ENCODE measurements around the gene RPS15. TPM values are rescaled to one million over a fixed set of nuclear protein-coding genes. Genes with fewer than 3 reads are reported as not detected.
A peak's percentile ranks its signal among the peaks of the same experiment; 100 is the strongest.

RPS15 gene
- total RNA-seq, 2 donors from 2014 or later, result 2,008 to 2,166 TPM

- H3K27me3 ChIP-seq, result no peaks in the 10 kb centered on the region
- H3K27ac ChIP-seq, result peak overlapping the region in 1 of 4 donors; percentile 86
- intact Hi-C loops (cut with DNase I), result no loop called here
- no peak overlapping the region for H3K4me3 ChIP-seq
- H3K36me3 ChIP-seq (replicated peaks in 1 of 2; ENCODE audit: insufficient read depth in 1 of 2, low read depth in 2 of 2), result no peaks in the 10 kb centered on the region
- DNase-seq, result no peak
- H3K9me3 ChIP-seq, result no peaks in the 10 kb centered on the region
- ATAC-seq, result no peak
- H3K4me1 ChIP-seq, result peaks cover 78% of the 10 kb centered on the region
- 87 to 92% methylated on average over 9 to 19 of the region's 19 CpGs for WGBS, 2 donors
- no peak for TF ChIP-seq POLR2A (IDR thresholded peaks at IDR 0.05)
- no peak for TF ChIP-seq CTCF (IDR thresholded peaks at IDR 0.05)
These were observed 39.1 kb upstream of the RPS15 start for GRCh38 chr19:1399079-1399478.

- Histone ChIP-seq H3K27me3 (no peaks in the 10 kb centered on the region), H3K4me1 (peaks cover 72% of the 10 kb centered on the region), H3K9me3 (no peaks in the 10 kb centered on the region), H3K36me3 (replicated peaks in 1 of 2; ENCODE audit: insufficient read depth in 1 of 2, low read depth in 2 of 2) (no peaks in the 10 kb centered on the region), H3K4me3 (no peak overlapping the region), H3K27ac (peak overlapping the region; percentile 75 to 87 (median 84))
- TF ChIP-seq POLR2A (IDR thresholded peaks at IDR 0.05), result no peak
- TF ChIP-seq CTCF (IDR thresholded peaks at IDR 0.05), result no peak
- DNase-seq, result no peak
- 80 to 83% methylated on average over 1 to 15 of the region's 15 CpGs for WGBS, 2 donors
- no peak for ATAC-seq
- intact Hi-C loops (cut with DNase I), result no loop called here
These were observed 38.5 kb upstream of the RPS15 start for GRCh38 chr19:1399745-1400144.

- Histone ChIP-seq H3K27me3 (no peaks in the 10 kb centered on the region), H3K36me3 (replicated peaks in 1 of 2; ENCODE audit: insufficient read depth in 1 of 2, low read depth in 2 of 2) (no peaks in the 10 kb centered on the region), H3K9me3 (no peaks in the 10 kb centered on the region), H3K4me1 (peaks cover 64% of the 10 kb centered on the region), H3K27ac (peak overlapping the region; percentile 75 to 87 (median 84)), H3K4me3 (peak overlapping the region; percentile 75 to 76)
- peak in 1 of 7 experiments; percentile 5 for TF ChIP-seq CTCF (IDR thresholded peaks at IDR 0.05)
- TF ChIP-seq POLR2A (IDR thresholded peaks at IDR 0.05), result peak; percentile 39 to 74 (median 69)
- intact Hi-C loops (cut with DNase I), result no loop called here
- ATAC-seq (peak; percentile 66), DNase-seq (peak; percentile 83 to 88 (median 86))
- WGBS, 2 donors, result 4 to 17% methylated on average over 16 to 33 of the region's 36 CpGs
These were observed 37.7 kb upstream of the RPS15 start for GRCh38 chr19:1400281-1401137.

GRCh38 chr19:1401138-1401888 lies 36.9 kb upstream of the RPS15 start, which contains the start of gene GAMT:
TSS of gene GAMT (minus strand) at chr19:1401542. CDS start at chr19:1401476, 66 bp downstream.
- peak; percentile 52 for ATAC-seq
- TF ChIP-seq CTCF (IDR thresholded peaks at IDR 0.05) (peak in 5 of 7 experiments; percentile 19 to 55 (median 42)), POLR2A (IDR thresholded peaks at IDR 0.05) (no peak)
- intact Hi-C loops (cut with DNase I), result no loop called here
- Histone ChIP-seq H3K9me3 (no peaks in the 10 kb centered on the region), H3K27me3 (no peaks in the 10 kb centered on the region), H3K4me3 (peak within 1 kb of the TSS; percentile 75 to 76), H3K4me1 (peaks cover 60% of the 10 kb centered on the region), H3K27ac (peak within 1 kb of the TSS; percentile 75 to 87 (median 84)), H3K36me3 (replicated peaks in 1 of 2; ENCODE audit: insufficient read depth in 1 of 2, low read depth in 2 of 2) (no peaks in the 10 kb centered on the region)
- WGBS, 2 donors, result 1% methylated on average over 27 to 62 of the region's 87 CpGs
- peak; percentile 42 to 72 (median 58) for DNase-seq

All from body of pancreas (tissue), 4 donors.